A204.1 (cell line): ENCODE results near the gene C4orf46.
"Not testable (repeated sequence)": the region's sequence is repeated elsewhere in the genome, so short reads cannot be mapped to it uniquely, and the experiment has no call there.

Experiments used
- FAIRE-seq: peaks from 2 replicates; lab custom pipeline; 2012; peaks lifted over from hg19 to GRCh38; lab: Jason Lieb, UNC

C4orf46 gene

GRCh38 chr4:158671665-158671914 lies at the start of gene C4orf46:
TSS of gene C4orf46 (minus strand) at chr4:158671887. CDS start at chr4:158671801, 86 bp downstream.
- no peak for FAIRE-seq

GRCh38 chr4:158715802-158716201 lies 44.1 kb upstream of the C4orf46 start:
- FAIRE-seq = no peak

- no peak for FAIRE-seq
These were observed 43.2 kb upstream of the C4orf46 start for GRCh38 chr4:158714937-158715336.

- not testable (repeated sequence) for FAIRE-seq
These were observed 40.9 kb upstream of the C4orf46 start for GRCh38 chr4:158712622-158713021.

GRCh38 chr4:158710814-158711213 lies 39.1 kb upstream of the C4orf46 start:
- no peak for FAIRE-seq

GRCh38 chr4:158704274-158704673 lies 32.6 kb upstream of the C4orf46 start:
- FAIRE-seq = no peak

GRCh38 chr4:158688813-158689212 lies 17.1 kb upstream of the C4orf46 start:
- no peak for FAIRE-seq

- no peak for FAIRE-seq
These were observed 10.4 kb upstream of the C4orf46 start for GRCh38 chr4:158682066-158682465.

- FAIRE-seq = no peak
These were observed 9.9 kb upstream of the C4orf46 start for GRCh38 chr4:158681629-158682028.

GRCh38 chr4:158678767-158679166 lies 7.1 kb upstream of the C4orf46 start:
- no peak for FAIRE-seq

GRCh38 chr4:158676076-158676475 lies 4.4 kb upstream of the C4orf46 start:
- no peak for FAIRE-seq

GRCh38 chr4:158673633-158674032 lies 1.9 kb upstream of the C4orf46 start:
- FAIRE-seq = no peak

- peak; percentile 99 for FAIRE-seq
These were observed 474 bp upstream of the C4orf46 start, which contains the start of gene ETFDH for GRCh38 chr4:158671915-158672806. TSS of gene ETFDH (plus strand) at chr4:158672296. CDS start at chr4:158672457, 161 bp downstream.

- FAIRE-seq = no peak
These were observed 567 bp downstream of the C4orf46 start for GRCh38 chr4:158670975-158671664.

GRCh38 chr4:158669310-158669709 lies 2.4 kb downstream of the C4orf46 start:
- no peak for FAIRE-seq

- peak; percentile 46 for FAIRE-seq
These were observed 4.0 kb downstream of the C4orf46 start for GRCh38 chr4:158667651-158668198.

- no peak for FAIRE-seq
These were observed 4.8 kb downstream of the C4orf46 start for GRCh38 chr4:158666892-158667291.

GRCh38 chr4:158664806-158665205 lies 6.9 kb downstream of the C4orf46 start:
- no peak for FAIRE-seq

GRCh38 chr4:158663707-158664625 lies 7.7 kb downstream of the C4orf46 start:
- FAIRE-seq = not testable (repeated sequence)

GRCh38 chr4:158663255-158663654 lies 8.4 kb downstream of the C4orf46 start:
- not testable (repeated sequence) for FAIRE-seq

GRCh38 chr4:158657291-158657690 lies 14.4 kb downstream of the C4orf46 start:
- no peak for FAIRE-seq

- no peak for FAIRE-seq
These were observed 15.2 kb downstream of the C4orf46 start for GRCh38 chr4:158656439-158656838.
